ENCODE results near the gene PIAS1.

Gene PIAS1

DNA sequence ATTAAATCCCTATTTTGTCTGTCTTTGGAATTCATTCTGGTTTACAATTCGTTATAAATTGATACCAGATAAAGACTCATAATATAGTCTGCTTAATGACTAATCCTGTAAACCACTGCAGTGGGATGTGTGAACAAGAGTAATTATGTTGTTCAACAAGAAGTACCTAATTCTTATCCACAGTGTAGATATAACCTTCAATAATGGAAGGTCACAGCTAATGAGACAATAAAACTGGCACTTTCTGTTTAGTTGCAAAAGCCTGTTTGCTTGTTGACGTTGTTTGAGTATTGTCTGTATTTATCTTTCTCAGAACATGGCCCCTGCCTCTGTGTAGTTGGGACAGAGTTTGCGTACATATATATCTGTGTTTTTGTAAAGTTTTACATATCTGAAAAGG, 26.7 kb downstream of the PIAS1 start:
- Histone ChIP-seq H3K4me3 (ENCODE audit: insufficient read length, low read depth) (no peak overlapping the region), H3K9me3 (ENCODE audit: insufficient read depth, low read length) (no peaks in the 10 kb centered on the region), H3K27me3 (ENCODE audit: insufficient read depth, insufficient read length) (no peaks in the 10 kb centered on the region), H3K9ac (ENCODE audit: insufficient read length, low read depth) (no peak overlapping the region), H3K36me3 (ENCODE audit: insufficient read depth, insufficient read length, low read length) (no peaks in the 10 kb centered on the region), H3K4me1 (ENCODE audit: insufficient read depth, insufficient read length) (no peaks in the 10 kb centered on the region)
- no peak for DNase-seq (ENCODE audit: low read depth, low spot score)
- TF ChIP-seq SUZ12 (IDR thresholded peaks at IDR 0.05; ENCODE audit: extremely low read depth, insufficient read depth, insufficient read length) = no peak
- TF ChIP-seq YY1 (IDR thresholded peaks at IDR 0.05; ENCODE audit: insufficient read depth, insufficient read length) = no peak
- no peak for TF ChIP-seq ZNF274 (IDR thresholded peaks at IDR 0.05; ENCODE audit: low read depth, low read length)

GRCh38 chr15:68081869-68082505, 27.9 kb downstream of the PIAS1 start:
- DNase-seq (ENCODE audit: low read depth, low spot score) = no peak
- H3K4me1 ChIP-seq (ENCODE audit: insufficient read depth, insufficient read length) = no peaks in the 10 kb centered on the region

DNA sequence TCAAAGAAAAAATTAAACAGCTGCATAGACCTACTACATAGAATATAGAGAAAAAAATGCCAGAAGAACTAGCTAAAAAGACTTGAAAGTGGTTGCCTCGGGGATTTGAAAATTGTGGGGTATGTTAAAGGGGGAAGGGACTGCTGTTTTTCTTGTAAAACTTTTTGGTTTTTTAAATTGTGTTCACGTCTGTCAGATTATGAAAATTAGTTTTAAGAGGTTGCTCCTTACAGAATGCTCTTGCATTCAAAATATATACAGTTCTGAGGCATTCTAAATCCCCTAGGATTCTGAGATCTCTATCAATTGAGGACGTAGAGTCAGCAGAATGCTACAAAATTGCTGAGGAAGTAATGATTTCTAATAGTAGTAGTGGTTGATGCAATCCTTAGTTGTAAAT, 28.6 kb downstream of the PIAS1 start:
- Histone ChIP-seq H3K36me3 (ENCODE audit: insufficient read depth, insufficient read length, low read length) (peaks cover 16% of the 10 kb centered on the region), H3K9me3 (ENCODE audit: insufficient read depth, low read length) (no peaks in the 10 kb centered on the region), H3K9ac (ENCODE audit: insufficient read length, low read depth) (no peak overlapping the region), H3K4me3 (ENCODE audit: insufficient read length, low read depth) (no peak overlapping the region), H3K27me3 (ENCODE audit: insufficient read depth, insufficient read length) (no peaks in the 10 kb centered on the region), H3K4me1 (ENCODE audit: insufficient read depth, insufficient read length) (no peaks in the 10 kb centered on the region)
- TF ChIP-seq YY1 (IDR thresholded peaks at IDR 0.05; ENCODE audit: insufficient read depth, insufficient read length) (no peak), SUZ12 (IDR thresholded peaks at IDR 0.05; ENCODE audit: extremely low read depth, insufficient read depth, insufficient read length) (no peak), ZNF274 (IDR thresholded peaks at IDR 0.05; ENCODE audit: low read depth, low read length) (no peak)
- no peak for DNase-seq (ENCODE audit: low read depth, low spot score)

More at GRCh38 chr15:68081869-68082505, 27.9 kb downstream of the PIAS1 start:
- TF ChIP-seq SUZ12 (IDR thresholded peaks at IDR 0.05; ENCODE audit: extremely low read depth, insufficient read depth, insufficient read length) = no peak
- TF ChIP-seq YY1 (IDR thresholded peaks at IDR 0.05; ENCODE audit: insufficient read depth, insufficient read length) = no peak
- no peak for TF ChIP-seq ZNF274 (IDR thresholded peaks at IDR 0.05; ENCODE audit: low read depth, low read length)
- Histone ChIP-seq H3K27me3 (ENCODE audit: insufficient read depth, insufficient read length) (no peaks in the 10 kb centered on the region), H3K4me3 (ENCODE audit: insufficient read length, low read depth) (no peak overlapping the region), H3K36me3 (ENCODE audit: insufficient read depth, insufficient read length, low read length) (peaks cover 9% of the 10 kb centered on the region), H3K9me3 (ENCODE audit: insufficient read depth, low read length) (no peaks in the 10 kb centered on the region), H3K9ac (ENCODE audit: insufficient read length, low read depth) (no peak overlapping the region)

- no peaks in the 10 kb centered on the region for H3K27me3 ChIP-seq (ENCODE audit: insufficient read depth, insufficient read length)
- no peak for DNase-seq (ENCODE audit: low read depth, low spot score)
- TF ChIP-seq ZNF274 (IDR thresholded peaks at IDR 0.05; ENCODE audit: low read depth, low read length) (no peak), SUZ12 (IDR thresholded peaks at IDR 0.05; ENCODE audit: extremely low read depth, insufficient read depth, insufficient read length) (no peak), YY1 (IDR thresholded peaks at IDR 0.05; ENCODE audit: insufficient read depth, insufficient read length) (no peak)
- H3K4me1 ChIP-seq (ENCODE audit: insufficient read depth, insufficient read length) = no peaks in the 10 kb centered on the region
- no peak overlapping the region for H3K9ac ChIP-seq (ENCODE audit: insufficient read length, low read depth)
- no peaks in the 10 kb centered on the region for H3K9me3 ChIP-seq (ENCODE audit: insufficient read depth, low read length)
- H3K4me3 ChIP-seq (ENCODE audit: insufficient read length, low read depth) = no peak overlapping the region
- peaks cover 18% of the 10 kb centered on the region for H3K36me3 ChIP-seq (ENCODE audit: insufficient read depth, insufficient read length, low read length)
Measured at GRCh38 chr15:68083463-68083862, 29.3 kb downstream of the PIAS1 start.

- Histone ChIP-seq H3K4me1 (ENCODE audit: insufficient read depth, insufficient read length) (no peaks in the 10 kb centered on the region), H3K4me3 (ENCODE audit: insufficient read length, low read depth) (no peak overlapping the region), H3K9ac (ENCODE audit: insufficient read length, low read depth) (no peak overlapping the region), H3K9me3 (ENCODE audit: insufficient read depth, low read length) (no peaks in the 10 kb centered on the region), H3K27me3 (ENCODE audit: insufficient read depth, insufficient read length) (no peaks in the 10 kb centered on the region), H3K36me3 (ENCODE audit: insufficient read depth, insufficient read length, low read length) (peaks cover 18% of the 10 kb centered on the region)
- no peak for TF ChIP-seq SUZ12 (IDR thresholded peaks at IDR 0.05; ENCODE audit: extremely low read depth, insufficient read depth, insufficient read length)
- TF ChIP-seq ZNF274 (IDR thresholded peaks at IDR 0.05; ENCODE audit: low read depth, low read length) = no peak
- no peak for TF ChIP-seq YY1 (IDR thresholded peaks at IDR 0.05; ENCODE audit: insufficient read depth, insufficient read length)
- DNase-seq (ENCODE audit: low read depth, low spot score) = no peak
Measured at GRCh38 chr15:68085052-68085451, 30.9 kb downstream of the PIAS1 start.

DNA sequence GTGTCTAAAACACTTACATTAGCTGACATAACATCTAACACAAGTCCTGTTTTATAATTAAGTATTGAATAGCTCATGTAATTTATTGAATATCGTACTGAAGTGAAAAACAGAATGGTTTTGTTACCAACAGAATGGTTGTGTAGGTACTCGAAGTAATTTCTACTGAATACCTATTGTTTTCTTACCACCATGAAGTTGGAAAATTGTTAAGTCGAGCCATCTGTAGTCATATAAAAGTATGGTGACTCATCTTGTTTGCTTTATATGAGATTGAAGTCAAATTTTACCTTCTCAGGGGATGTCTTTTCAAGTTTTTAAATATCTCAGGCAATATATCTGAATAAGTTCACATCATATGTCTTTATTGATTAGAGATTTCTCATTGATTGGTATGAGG, 37.6 kb downstream of the PIAS1 start:
- Histone ChIP-seq H3K9ac (ENCODE audit: insufficient read length, low read depth) (no peak overlapping the region), H3K36me3 (ENCODE audit: insufficient read depth, insufficient read length, low read length) (peaks cover 18% of the 10 kb centered on the region), H3K4me1 (ENCODE audit: insufficient read depth, insufficient read length) (no peaks in the 10 kb centered on the region), H3K4me3 (ENCODE audit: insufficient read length, low read depth) (no peak overlapping the region), H3K9me3 (ENCODE audit: insufficient read depth, low read length) (peaks cover 18% of the 10 kb centered on the region), H3K27me3 (ENCODE audit: insufficient read depth, insufficient read length) (no peaks in the 10 kb centered on the region)
- no peak for DNase-seq (ENCODE audit: low read depth, low spot score)
- TF ChIP-seq YY1 (IDR thresholded peaks at IDR 0.05; ENCODE audit: insufficient read depth, insufficient read length) (no peak), ZNF274 (IDR thresholded peaks at IDR 0.05; ENCODE audit: low read depth, low read length) (no peak), SUZ12 (IDR thresholded peaks at IDR 0.05; ENCODE audit: extremely low read depth, insufficient read depth, insufficient read length) (no peak)

DNA sequence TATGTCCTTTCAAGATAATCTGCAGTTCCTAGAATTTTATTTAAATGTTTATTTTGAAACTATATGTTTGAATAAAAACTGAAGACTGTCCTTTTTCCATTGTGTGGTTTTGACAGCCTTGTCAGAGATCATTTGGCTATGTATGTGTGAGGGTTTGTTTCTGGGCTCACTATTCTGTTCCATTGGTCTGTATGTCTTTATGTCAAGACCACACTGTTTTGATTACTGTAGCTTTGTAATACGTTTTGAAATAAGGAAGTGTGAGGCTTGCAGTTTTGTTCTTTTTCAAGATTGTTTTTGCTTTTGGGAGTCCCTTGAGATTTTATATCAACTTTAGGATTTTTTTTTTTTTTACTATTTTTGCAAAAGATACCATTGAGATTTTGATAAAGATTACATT, 42.0 kb downstream of the PIAS1 start:
- Histone ChIP-seq H3K9ac (ENCODE audit: insufficient read length, low read depth) (no peak overlapping the region), H3K27me3 (ENCODE audit: insufficient read depth, insufficient read length) (no peaks in the 10 kb centered on the region), H3K36me3 (ENCODE audit: insufficient read depth, insufficient read length, low read length) (peaks cover 6% of the 10 kb centered on the region), H3K4me1 (ENCODE audit: insufficient read depth, insufficient read length) (no peaks in the 10 kb centered on the region), H3K4me3 (ENCODE audit: insufficient read length, low read depth) (no peak overlapping the region), H3K9me3 (ENCODE audit: insufficient read depth, low read length) (peaks cover 23% of the 10 kb centered on the region)
- DNase-seq (ENCODE audit: low read depth, low spot score) = no peak
- no peak for TF ChIP-seq YY1 (IDR thresholded peaks at IDR 0.05; ENCODE audit: insufficient read depth, insufficient read length)
- no peak for TF ChIP-seq ZNF274 (IDR thresholded peaks at IDR 0.05; ENCODE audit: low read depth, low read length)
- TF ChIP-seq SUZ12 (IDR thresholded peaks at IDR 0.05; ENCODE audit: extremely low read depth, insufficient read depth, insufficient read length) = no peak
